ENCODE results near the gene CHST12. TPM values are rescaled to one million over a fixed set of nuclear protein-coding genes. Genes with fewer than 3 reads are reported as not detected.
"Not testable (repeated sequence)": the region's sequence is repeated elsewhere in the genome, so short reads cannot be mapped to it uniquely, and the experiment has no call there.

Gene CHST12
- total RNA-seq, 5 donors from 2014 or later (not counting 1 experiment from before 2014, with no cell fraction given): 20.3 to 41.5 (median 30.8) TPM

DNA sequence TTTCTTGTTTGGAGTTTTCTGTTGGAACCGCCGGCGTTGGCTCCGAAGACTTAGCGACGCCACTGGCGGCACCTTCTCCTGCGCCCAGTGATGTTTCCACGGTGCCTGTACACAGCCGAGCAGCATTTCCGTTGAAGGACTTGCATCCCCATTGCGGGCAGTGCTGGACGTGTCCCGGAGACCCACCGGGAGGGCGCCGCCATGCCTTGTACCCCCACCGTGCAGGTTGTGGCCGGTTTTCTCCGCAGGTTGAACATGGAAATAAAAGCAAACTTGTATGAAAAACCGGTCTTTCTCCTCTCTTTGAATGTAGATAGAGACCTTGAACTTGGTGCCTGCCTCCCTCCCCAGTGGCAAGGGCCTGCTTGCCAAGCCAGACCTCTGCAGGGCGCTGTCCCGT is 22.9 kb upstream of the CHST12 start:
- no peaks in the 10 kb centered on the region for H3K4me1 ChIP-seq (ENCODE audit: control insufficient read depth in 1 of 2, extremely low read depth in 1 of 2, insufficient read depth in 2 of 2, low read length in 2 of 2)

DNA sequence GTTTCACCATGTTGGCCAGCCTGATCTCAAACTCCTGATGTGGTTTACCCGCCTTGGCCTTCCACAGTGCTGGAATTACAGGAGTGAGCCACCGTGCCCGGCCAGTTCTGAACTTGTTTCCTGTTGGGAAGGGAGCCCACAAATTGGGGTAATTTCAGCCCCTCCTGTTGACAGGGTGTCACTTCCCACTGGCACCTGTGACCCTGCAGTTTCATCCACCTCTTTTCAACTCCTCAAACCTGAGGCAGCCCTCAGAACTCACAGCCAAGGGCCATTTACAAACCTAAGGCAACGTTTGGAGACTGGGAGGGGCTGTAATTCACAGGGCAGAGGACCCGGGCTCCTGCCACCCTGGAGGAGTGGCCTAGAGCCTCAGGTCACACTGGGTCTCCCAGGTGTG is 22.2 kb upstream of the CHST12 start:
- no peaks in the 10 kb centered on the region for H3K27me3 ChIP-seq (replicated peaks in 1 of 2; ENCODE audit: control insufficient read depth in 2 of 2, extremely low read depth in 1 of 2, insufficient read depth in 2 of 2, low read length in 1 of 2)
- Mint-ChIP-seq H3K4me1 (peaks cover 0 to 16% (median 5%) of the 10 kb centered on the region in 3 donors), H3K27me3 (no peaks in the 10 kb centered on the region), H3K9me3 (no peaks in the 10 kb centered on the region), H3K27ac (no peak overlapping the region), H3K4me3 (no peak overlapping the region), H3K36me3 (peaks cover 47% of the 10 kb centered on the region)
- peaks cover 23 to 51% of the 10 kb centered on the region in 2 donors for H3K36me3 ChIP-seq (ENCODE audit: control insufficient read depth in 2 of 2, extremely low read depth in 1 of 2, insufficient read depth in 1 of 2, low read length in 1 of 2)
- no peak overlapping the region for H3K4me3 ChIP-seq (ENCODE audit: control insufficient read depth in 1 of 2, extremely low read depth in 1 of 2, low read length in 1 of 2)
- 73% methylated on average over 2 of the region's 5 CpGs for WGBS (ENCODE audit: insufficient coverage)
- H3K27ac ChIP-seq (ENCODE audit: low read length): no peak overlapping the region
- no peak for ATAC-seq (replicated peaks in 1 of 4)
- no peak for DNase-seq
- ChIA-PET CTCF (no interaction called here), POLR2A (no interaction called here)
- no peaks in the 10 kb centered on the region for H3K4me1 ChIP-seq (ENCODE audit: control insufficient read depth in 1 of 2, extremely low read depth in 1 of 2, insufficient read depth in 2 of 2, low read length in 2 of 2)
- no peaks in the 10 kb centered on the region for H3K9me3 ChIP-seq

More for the DNA sequence above, 22.9 kb upstream of the CHST12 start:
- DNase-seq: no peak
- ChIA-PET POLR2A (no interaction called here), CTCF (no interaction called here)
- peaks cover 0 to 16% (median 5%) of the 10 kb centered on the region in 3 donors for H3K4me1 Mint-ChIP-seq
- H3K36me3 ChIP-seq (ENCODE audit: control insufficient read depth in 2 of 2, extremely low read depth in 1 of 2, insufficient read depth in 1 of 2, low read length in 1 of 2): peaks cover 23 to 58% of the 10 kb centered on the region in 2 donors
- no peak overlapping the region for H3K27ac ChIP-seq (ENCODE audit: low read length)
- H3K4me3 Mint-ChIP-seq: no peak overlapping the region
- no peak overlapping the region for H3K4me3 ChIP-seq (ENCODE audit: control insufficient read depth in 1 of 2, extremely low read depth in 1 of 2, low read length in 1 of 2)
- H3K36me3 Mint-ChIP-seq: peaks cover 54% of the 10 kb centered on the region
- no peaks in the 10 kb centered on the region for H3K9me3 ChIP-seq
- no peak for ATAC-seq (replicated peaks in 1 of 4)
- H3K27me3 ChIP-seq (replicated peaks in 1 of 2; ENCODE audit: control insufficient read depth in 2 of 2, extremely low read depth in 1 of 2, insufficient read depth in 2 of 2, low read length in 1 of 2): no peaks in the 10 kb centered on the region
- H3K27me3 Mint-ChIP-seq: no peaks in the 10 kb centered on the region
- H3K27ac Mint-ChIP-seq: no peak overlapping the region
- no peaks in the 10 kb centered on the region for H3K9me3 Mint-ChIP-seq
- WGBS (ENCODE audit: insufficient coverage): 94% methylated on average over 17 of the region's 23 CpGs

- 95% methylated on average over 16 of the region's 21 CpGs for WGBS (ENCODE audit: insufficient coverage)
- Mint-ChIP-seq H3K4me3 (no peak overlapping the region), H3K9me3 (no peaks in the 10 kb centered on the region), H3K4me1 (peaks cover 0 to 13% (median 3%) of the 10 kb centered on the region in 3 donors), H3K27ac (no peak overlapping the region), H3K27me3 (no peaks in the 10 kb centered on the region), H3K36me3 (peaks cover 41% of the 10 kb centered on the region)
- Histone ChIP-seq H3K4me3 (ENCODE audit: control insufficient read depth in 1 of 2, extremely low read depth in 1 of 2, low read length in 1 of 2) (no peak overlapping the region), H3K4me1 (ENCODE audit: control insufficient read depth in 1 of 2, extremely low read depth in 1 of 2, insufficient read depth in 2 of 2, low read length in 2 of 2) (peaks cover 0 to under 1% of the 10 kb centered on the region in 2 experiments), H3K27me3 (replicated peaks in 1 of 2; ENCODE audit: control insufficient read depth in 2 of 2, extremely low read depth in 1 of 2, insufficient read depth in 2 of 2, low read length in 1 of 2) (no peaks in the 10 kb centered on the region), H3K9me3 (no peaks in the 10 kb centered on the region), H3K27ac (ENCODE audit: low read length) (no peak overlapping the region), H3K36me3 (ENCODE audit: control insufficient read depth in 2 of 2, extremely low read depth in 1 of 2, insufficient read depth in 1 of 2, low read length in 1 of 2) (peaks cover 20 to 43% of the 10 kb centered on the region in 2 donors)
- ChIA-PET POLR2A (interaction anchor here in 1 of 2 donors (0.6 kb wide), 1 partner anchor 71 kb away, joined by 4 read pairs; no protein-coding TSS in a partner anchor), CTCF (no interaction called here)
- DNase-seq: no peak
- ATAC-seq (replicated peaks in 1 of 4): no peak
Measured at GRCh38 chr7:2381881-2382509, 21.4 kb upstream of the CHST12 start.

GRCh38 chr7:2383543-2384274 is 19.7 kb upstream of the CHST12 start:
- H3K4me1 ChIP-seq (ENCODE audit: control insufficient read depth in 1 of 2, extremely low read depth in 1 of 2, insufficient read depth in 2 of 2, low read length in 2 of 2): peaks cover 0 to 8% of the 10 kb centered on the region in 2 experiments
- ATAC-seq (replicated peaks in 1 of 4) (no peak), DNase-seq (no peak)
- H3K36me3 ChIP-seq (ENCODE audit: control insufficient read depth in 2 of 2, extremely low read depth in 1 of 2, insufficient read depth in 1 of 2, low read length in 1 of 2): peaks cover 18 to 31% of the 10 kb centered on the region in 2 donors
- ChIA-PET CTCF (no interaction called here), POLR2A (no interaction called here)
- no peak overlapping the region for H3K4me3 ChIP-seq (ENCODE audit: control insufficient read depth in 1 of 2, extremely low read depth in 1 of 2, low read length in 1 of 2)
- H3K27ac ChIP-seq (ENCODE audit: low read length): no peak overlapping the region
- Mint-ChIP-seq H3K27me3 (no peaks in the 10 kb centered on the region), H3K9me3 (no peaks in the 10 kb centered on the region), H3K4me3 (no peak overlapping the region), H3K27ac (no peak overlapping the region), H3K36me3 (peaks cover 30% of the 10 kb centered on the region), H3K4me1 (no peaks in the 10 kb centered on the region)
- no peaks in the 10 kb centered on the region for H3K27me3 ChIP-seq (replicated peaks in 1 of 2; ENCODE audit: control insufficient read depth in 2 of 2, extremely low read depth in 1 of 2, insufficient read depth in 2 of 2, low read length in 1 of 2)
- 95% methylated on average over 27 of the region's 29 CpGs for WGBS (ENCODE audit: insufficient coverage)
- H3K9me3 ChIP-seq: no peaks in the 10 kb centered on the region

- Histone ChIP-seq H3K27ac (ENCODE audit: low read length) (no peak overlapping the region), H3K27me3 (replicated peaks in 1 of 2; ENCODE audit: control insufficient read depth in 2 of 2, extremely low read depth in 1 of 2, insufficient read depth in 2 of 2, low read length in 1 of 2) (no peaks in the 10 kb centered on the region), H3K4me3 (ENCODE audit: control insufficient read depth in 1 of 2, extremely low read depth in 1 of 2, low read length in 1 of 2) (no peak overlapping the region), H3K9me3 (no peaks in the 10 kb centered on the region), H3K36me3 (ENCODE audit: control insufficient read depth in 2 of 2, extremely low read depth in 1 of 2, insufficient read depth in 1 of 2, low read length in 1 of 2) (peaks cover 12 to 22% of the 10 kb centered on the region in 2 donors), H3K4me1 (ENCODE audit: control insufficient read depth in 1 of 2, extremely low read depth in 1 of 2, insufficient read depth in 2 of 2, low read length in 2 of 2) (peaks cover 0 to 8% of the 10 kb centered on the region in 2 experiments)
- DNase-seq (peak in 1 of 35 experiments; percentile 28), ATAC-seq (replicated peaks in 1 of 4) (peak in 1 of 4 experiments; percentile 27)
- no peak overlapping the region for H3K4me3 Mint-ChIP-seq
- H3K9me3 Mint-ChIP-seq: no peaks in the 10 kb centered on the region
- ChIA-PET POLR2A (no interaction called here), CTCF (no interaction called here)
- 77% methylated on average over 15 of the region's 19 CpGs for WGBS (ENCODE audit: insufficient coverage)
- no peaks in the 10 kb centered on the region for H3K4me1 Mint-ChIP-seq
- peaks cover 21% of the 10 kb centered on the region for H3K36me3 Mint-ChIP-seq
- H3K27ac Mint-ChIP-seq: no peak overlapping the region
- H3K27me3 Mint-ChIP-seq: no peaks in the 10 kb centered on the region
Measured at GRCh38 chr7:2384354-2385243, 18.8 kb upstream of the CHST12 start.

DNA sequence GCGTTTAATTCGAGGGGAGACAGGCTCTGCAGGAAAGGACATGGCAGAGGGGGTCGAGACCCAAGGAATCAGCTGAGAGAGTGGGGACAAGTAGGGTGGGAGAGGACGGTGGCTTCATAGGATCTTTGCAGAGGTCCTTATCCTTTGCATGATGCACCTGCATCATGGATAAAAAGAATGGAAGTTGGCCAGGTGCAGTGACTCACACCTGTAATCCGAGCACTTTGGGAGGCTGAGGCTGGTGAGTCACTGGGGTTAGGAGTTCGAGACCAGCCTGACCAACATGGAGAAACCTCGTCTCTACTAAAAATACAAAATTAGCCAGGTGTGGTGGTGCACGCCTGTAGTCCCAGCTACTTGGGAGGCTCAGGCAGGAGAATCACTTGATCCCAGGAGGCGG is 17.3 kb upstream of the CHST12 start:
- H3K4me3 ChIP-seq (ENCODE audit: control insufficient read depth in 1 of 2, extremely low read depth in 1 of 2, low read length in 1 of 2); CTCF ChIA-PET; H3K36me3 ChIP-seq (ENCODE audit: control insufficient read depth in 2 of 2, extremely low read depth in 1 of 2, insufficient read depth in 1 of 2, low read length in 1 of 2); H3K27ac ChIP-seq (ENCODE audit: low read length); H3K9me3 ChIP-seq; ATAC-seq (replicated peaks in 1 of 4); H3K27me3 Mint-ChIP-seq; POLR2A ChIA-PET; H3K9me3 Mint-ChIP-seq; H3K27me3 ChIP-seq (replicated peaks in 1 of 2; ENCODE audit: control insufficient read depth in 2 of 2, extremely low read depth in 1 of 2, insufficient read depth in 2 of 2, low read length in 1 of 2); DNase-seq; H3K4me1 ChIP-seq (ENCODE audit: control insufficient read depth in 1 of 2, extremely low read depth in 1 of 2, insufficient read depth in 2 of 2, low read length in 2 of 2); H3K27ac Mint-ChIP-seq; H3K4me1 Mint-ChIP-seq; H3K4me3 Mint-ChIP-seq; H3K36me3 Mint-ChIP-seq: not testable (repeated sequence)
- 91% methylated on average over 4 of the region's 9 CpGs for WGBS (ENCODE audit: insufficient coverage)
